IPS-20b (cell line): ENCODE measurements around the gene POLN.

Experiments
- H3K27ac ChIP-seq: one replicate; pipeline ENCODE4 v1.5.1; 2013; ENCODE audit warnings: low read length
- H3K27me3 ChIP-seq: 2 replicates; pipeline ENCODE4 v1.6.1; 2013; ENCODE audit warnings: mild to moderate bottlenecking, low read length, inconsistent platforms; ENCODE audit not compliant: insufficient read depth
- H3K36me3 ChIP-seq: 2 replicates; pipeline ENCODE4 v1.6.1; 2013; ENCODE audit warnings: low read depth, mild to moderate bottlenecking, inconsistent platforms, low read length, moderate library complexity; ENCODE audit not compliant: insufficient read depth
- H3K4me1 ChIP-seq: 2 replicates; pipeline ENCODE4 v1.6.1; 2013; ENCODE audit warnings: mild to moderate bottlenecking, control low read depth, inconsistent platforms, low read length, moderate library complexity; ENCODE audit not compliant: insufficient read depth
- H3K4me3 ChIP-seq: 2 replicates; pipeline ENCODE4 v1.5.1; 2013; ENCODE audit warnings: mild to moderate bottlenecking, low read length, inconsistent platforms
- H3K9ac ChIP-seq: 2 replicates; pipeline ENCODE4 v1.6.1; 2013; ENCODE audit warnings: low read depth, mild to moderate bottlenecking, inconsistent platforms, low read length, moderate library complexity
- H3K9me3 ChIP-seq: 2 replicates; pipeline ENCODE4 v1.6.1; 2013; ENCODE audit warnings: mild to moderate bottlenecking, low read depth, low read length, inconsistent platforms; ENCODE audit not compliant: insufficient read depth

The POLN gene

GRCh38 chr4:2103127-2103842 is 138.6 kb downstream of the POLN start:
- Histone ChIP-seq H3K36me3 (no peaks in the 10 kb centered on the region), H3K9me3 (no peaks in the 10 kb centered on the region), H3K4me3 (no peak overlapping the region), H3K9ac (no peak overlapping the region), H3K4me1 (no peaks in the 10 kb centered on the region), H3K27me3 (peaks cover 6% of the 10 kb centered on the region; the same call in 1 of the 2 replicates), H3K27ac (no peak overlapping the region)

GRCh38 chr4:2102045-2102883 is 139.7 kb downstream of the POLN start:
- H3K9ac ChIP-seq: no peak overlapping the region
- H3K27ac ChIP-seq: no peak overlapping the region
- H3K27me3 ChIP-seq: no peaks in the 10 kb centered on the region
- no peaks in the 10 kb centered on the region for H3K36me3 ChIP-seq
- no peaks in the 10 kb centered on the region for H3K4me1 ChIP-seq
- H3K9me3 ChIP-seq: no peaks in the 10 kb centered on the region
- H3K4me3 ChIP-seq: no peak overlapping the region

GRCh38 chr4:2101346-2102044 is 140.4 kb downstream of the POLN start:
- Histone ChIP-seq H3K9me3 (no peaks in the 10 kb centered on the region), H3K36me3 (no peaks in the 10 kb centered on the region), H3K27ac (no peak overlapping the region), H3K27me3 (no peaks in the 10 kb centered on the region), H3K4me3 (no peak overlapping the region), H3K9ac (no peak overlapping the region), H3K4me1 (no peaks in the 10 kb centered on the region)

- Histone ChIP-seq H3K36me3 (no peaks in the 10 kb centered on the region), H3K27me3 (no peaks in the 10 kb centered on the region), H3K27ac (no peak overlapping the region), H3K4me3 (no peak overlapping the region), H3K9me3 (no peaks in the 10 kb centered on the region), H3K4me1 (no peaks in the 10 kb centered on the region), H3K9ac (no peak overlapping the region)
Measured at GRCh38 chr4:2096073-2096609, 145.8 kb downstream of the POLN start.

- H3K9me3 ChIP-seq: no peaks in the 10 kb centered on the region
- no peaks in the 10 kb centered on the region for H3K4me1 ChIP-seq
- H3K27me3 ChIP-seq: no peaks in the 10 kb centered on the region
- H3K27ac ChIP-seq: no peak overlapping the region
- H3K36me3 ChIP-seq: no peaks in the 10 kb centered on the region
- no peak overlapping the region for H3K4me3 ChIP-seq
- H3K9ac ChIP-seq: no peak overlapping the region
Measured at GRCh38 chr4:2095236-2096072, 146.5 kb downstream of the POLN start.

- H3K9me3 ChIP-seq: no peaks in the 10 kb centered on the region
- H3K4me1 ChIP-seq: no peaks in the 10 kb centered on the region
- no peak overlapping the region for H3K9ac ChIP-seq
- no peak overlapping the region for H3K27ac ChIP-seq
- no peaks in the 10 kb centered on the region for H3K36me3 ChIP-seq
- no peaks in the 10 kb centered on the region for H3K27me3 ChIP-seq
- H3K4me3 ChIP-seq: no peak overlapping the region
Measured at GRCh38 chr4:2094545-2094944, 147.4 kb downstream of the POLN start.

- H3K4me3 ChIP-seq: no peak overlapping the region
Measured at GRCh38 chr4:2093265-2093664, 148.7 kb downstream of the POLN start.

GRCh38 chr4:2092669-2093053 is 149.3 kb downstream of the POLN start:
- Histone ChIP-seq H3K9me3 (no peaks in the 10 kb centered on the region), H3K4me1 (no peaks in the 10 kb centered on the region), H3K27me3 (no peaks in the 10 kb centered on the region), H3K9ac (no peak overlapping the region), H3K36me3 (no peaks in the 10 kb centered on the region), H3K4me3 (no peak overlapping the region), H3K27ac (no peak overlapping the region)

More at GRCh38 chr4:2093265-2093664, 148.7 kb downstream of the POLN start:
- Histone ChIP-seq H3K9me3 (no peaks in the 10 kb centered on the region), H3K4me1 (no peaks in the 10 kb centered on the region), H3K9ac (no peak overlapping the region), H3K27me3 (no peaks in the 10 kb centered on the region), H3K36me3 (no peaks in the 10 kb centered on the region), H3K27ac (no peak overlapping the region)

- H3K9ac ChIP-seq: no peak overlapping the region
- no peak overlapping the region for H3K27ac ChIP-seq
- H3K27me3 ChIP-seq: no peaks in the 10 kb centered on the region
- no peaks in the 10 kb centered on the region for H3K36me3 ChIP-seq
- H3K4me1 ChIP-seq: no peaks in the 10 kb centered on the region
- no peak overlapping the region for H3K4me3 ChIP-seq
- H3K9me3 ChIP-seq: no peaks in the 10 kb centered on the region
Measured at GRCh38 chr4:2091990-2092668, 149.8 kb downstream of the POLN start.

- Histone ChIP-seq H3K36me3 (no peaks in the 10 kb centered on the region), H3K27ac (no peak overlapping the region), H3K9me3 (no peaks in the 10 kb centered on the region), H3K9ac (no peak overlapping the region), H3K4me3 (no peak overlapping the region), H3K27me3 (no peaks in the 10 kb centered on the region), H3K4me1 (no peaks in the 10 kb centered on the region)
Measured at GRCh38 chr4:2090642-2091041, 151.3 kb downstream of the POLN start.
